GM20000 (cell line): ENCODE results near the gene CSRP3.

Experiments
- DNase-seq: peaks from one replicate; pipeline ENCODE4 v3.0.0; 2012; ENCODE audit warnings: low spot score
- TF ChIP-seq, protein P1 (sequence below): IDR thresholded peaks from 2 replicates; pipeline ENCODE4 v1.5.1; 2012; ENCODE audit warnings: mild to moderate bottlenecking, control low read depth; ENCODE audit errors: extremely low read depth, missing control alignments

CSRP3 gene

DNA sequence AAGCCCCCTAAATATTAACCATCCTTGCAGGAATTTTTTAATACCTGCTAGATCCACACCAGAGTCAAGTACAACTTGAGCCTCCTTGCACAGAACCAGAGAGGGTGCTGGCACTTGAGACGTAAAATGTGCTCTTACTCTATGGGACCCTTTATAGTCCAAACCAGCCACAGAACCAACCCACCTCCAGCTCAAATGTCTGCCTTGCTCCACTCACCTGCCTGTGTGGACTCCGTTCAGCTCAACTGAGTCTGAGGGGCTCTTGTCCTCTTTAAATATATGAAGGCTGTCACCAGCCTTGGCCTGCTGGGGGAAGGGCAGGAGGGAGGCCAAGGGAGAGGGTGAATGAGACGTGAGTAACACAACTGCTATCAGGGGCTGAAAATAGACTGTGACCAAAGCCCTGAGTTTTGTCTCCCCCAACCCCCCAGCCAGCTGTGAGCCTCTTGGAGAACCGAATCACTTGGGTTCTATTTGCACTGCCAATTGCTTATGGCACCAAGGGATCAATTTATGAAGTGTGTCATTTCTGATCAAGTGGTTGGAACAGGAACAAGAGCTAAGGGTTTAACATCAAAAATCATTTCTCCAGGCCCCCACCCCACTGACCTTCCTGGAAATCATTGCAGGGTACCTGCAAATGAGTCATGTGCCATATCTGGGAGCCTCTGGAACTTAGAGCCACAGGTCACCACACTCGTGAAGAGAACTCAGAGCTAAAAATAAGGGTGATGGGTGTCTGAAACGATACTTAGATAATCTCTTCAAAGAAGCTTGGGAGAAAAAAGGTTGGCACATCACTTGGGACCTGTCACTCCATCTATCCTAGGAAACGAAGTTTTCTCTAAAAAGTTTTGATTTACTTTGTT lies at the start of gene CSRP3:
TSS of gene CSRP3 (minus strand) at position 247 of the 869 bp plus-strand sequence. CDS start 9,535 bp downstream, outside the sequence.
- DNase-seq: no peak
- TF ChIP-seq, protein P1, sequence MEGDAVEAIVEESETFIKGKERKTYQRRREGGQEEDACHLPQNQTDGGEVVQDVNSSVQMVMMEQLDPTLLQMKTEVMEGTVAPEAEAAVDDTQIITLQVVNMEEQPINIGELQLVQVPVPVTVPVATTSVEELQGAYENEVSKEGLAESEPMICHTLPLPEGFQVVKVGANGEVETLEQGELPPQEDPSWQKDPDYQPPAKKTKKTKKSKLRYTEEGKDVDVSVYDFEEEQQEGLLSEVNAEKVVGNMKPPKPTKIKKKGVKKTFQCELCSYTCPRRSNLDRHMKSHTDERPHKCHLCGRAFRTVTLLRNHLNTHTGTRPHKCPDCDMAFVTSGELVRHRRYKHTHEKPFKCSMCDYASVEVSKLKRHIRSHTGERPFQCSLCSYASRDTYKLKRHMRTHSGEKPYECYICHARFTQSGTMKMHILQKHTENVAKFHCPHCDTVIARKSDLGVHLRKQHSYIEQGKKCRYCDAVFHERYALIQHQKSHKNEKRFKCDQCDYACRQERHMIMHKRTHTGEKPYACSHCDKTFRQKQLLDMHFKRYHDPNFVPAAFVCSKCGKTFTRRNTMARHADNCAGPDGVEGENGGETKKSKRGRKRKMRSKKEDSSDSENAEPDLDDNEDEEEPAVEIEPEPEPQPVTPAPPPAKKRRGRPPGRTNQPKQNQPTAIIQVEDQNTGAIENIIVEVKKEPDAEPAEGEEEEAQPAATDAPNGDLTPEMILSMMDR: no peak

DNA sequence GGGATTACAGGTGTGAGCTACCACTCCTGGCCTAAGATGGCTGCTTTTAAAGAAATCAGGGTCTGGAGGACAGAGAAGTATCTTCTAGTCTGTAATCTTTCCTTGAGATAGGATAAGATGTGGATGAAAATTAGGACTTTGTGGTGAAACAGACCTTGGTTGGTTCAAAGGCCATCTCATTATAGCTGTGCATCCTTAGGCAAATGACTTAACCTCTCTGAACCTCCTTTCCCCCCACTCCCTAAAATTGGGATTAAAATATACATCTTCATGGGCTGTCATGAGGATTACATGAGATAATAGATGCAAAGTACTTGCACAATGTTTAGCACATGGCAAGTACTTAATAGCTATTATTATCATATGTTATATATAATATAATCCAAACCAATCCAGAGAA lies 49.8 kb upstream of the CSRP3 start:
- DNase-seq: no peak

DNA sequence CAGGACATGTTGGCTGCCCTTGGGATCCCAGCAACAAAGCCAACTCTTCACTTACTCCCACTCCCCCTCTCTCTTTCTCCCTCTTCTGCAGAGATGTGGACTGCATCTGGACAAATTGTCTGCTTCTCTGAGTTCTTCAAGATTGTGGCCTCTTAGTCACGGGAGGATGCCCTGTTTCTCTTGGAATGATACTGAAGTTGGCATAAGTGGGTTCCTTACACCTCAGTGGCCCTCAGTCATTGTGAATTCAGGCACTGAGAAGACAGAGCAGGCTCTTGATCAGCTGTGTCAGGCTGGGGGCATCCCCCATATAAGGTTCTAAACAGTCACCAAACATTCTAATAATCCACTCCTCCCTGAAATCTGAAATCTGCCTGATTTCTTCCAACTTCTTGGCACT lies 45.0 kb upstream of the CSRP3 start:
- TF ChIP-seq, protein P1: no peak
- DNase-seq: no peak

More for the DNA sequence above, 49.8 kb upstream of the CSRP3 start:
- TF ChIP-seq, protein P1: no peak

DNA sequence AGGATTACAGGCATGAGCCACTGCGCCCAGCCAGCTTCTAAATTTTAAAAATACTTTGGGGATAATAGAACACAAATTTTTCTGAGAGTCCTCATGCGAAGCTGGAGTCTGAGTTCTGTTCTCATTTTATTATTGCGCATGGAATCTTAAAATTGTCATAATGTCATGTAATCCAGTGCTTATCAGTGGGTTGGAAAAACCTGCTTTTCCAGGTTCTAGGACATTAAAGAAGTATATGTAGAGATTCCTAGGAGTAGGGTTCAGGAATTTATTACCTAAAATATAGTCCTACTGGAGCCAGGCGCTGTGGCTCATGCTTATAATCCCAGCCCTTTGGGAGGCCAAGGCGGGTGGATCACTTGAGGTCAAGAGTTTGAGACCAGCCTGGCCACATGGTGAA lies 43.6 kb upstream of the CSRP3 start:
- DNase-seq: no peak
- TF ChIP-seq, protein P1: no peak

DNA sequence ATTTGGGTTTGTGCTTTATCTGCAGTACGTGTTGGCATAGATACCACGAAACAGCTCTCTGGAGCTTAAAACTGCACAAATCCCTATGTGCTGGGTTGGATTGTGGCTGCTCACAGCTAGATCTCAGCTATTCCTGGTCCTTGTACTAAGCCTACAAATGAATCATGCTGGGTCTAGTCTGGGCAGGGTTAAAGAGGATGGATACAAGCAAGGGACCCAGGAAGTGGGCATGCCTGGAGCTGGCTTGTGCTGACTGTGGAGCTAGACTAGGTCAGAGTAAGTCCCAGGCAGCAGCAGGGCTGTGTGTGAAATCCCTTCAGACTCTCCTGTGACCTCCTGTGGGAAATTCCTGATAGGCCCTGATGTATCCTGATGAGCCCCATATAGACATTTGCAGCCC lies 42.8 kb upstream of the CSRP3 start:
- TF ChIP-seq, protein P1: no peak
- DNase-seq: no peak

DNA sequence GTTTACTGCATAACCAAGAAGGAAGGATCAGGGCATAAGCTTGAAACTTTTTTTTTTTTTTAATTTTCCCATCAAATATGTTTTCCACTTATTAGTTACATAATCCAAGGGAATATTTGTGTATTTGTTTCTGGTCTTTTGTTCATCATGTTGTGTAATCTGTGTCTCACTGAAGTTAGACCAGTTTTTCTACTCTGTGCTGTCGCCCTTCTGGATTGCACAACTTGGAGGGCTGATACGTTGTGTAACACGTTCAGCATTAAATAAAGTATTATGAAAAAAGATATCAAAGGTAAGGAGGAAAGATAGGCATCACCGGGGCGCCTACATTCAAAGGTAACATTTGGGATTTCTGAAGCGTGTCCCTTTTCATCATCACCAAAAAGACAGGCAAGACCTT lies 42.3 kb upstream of the CSRP3 start:
- no peak for DNase-seq

DNA sequence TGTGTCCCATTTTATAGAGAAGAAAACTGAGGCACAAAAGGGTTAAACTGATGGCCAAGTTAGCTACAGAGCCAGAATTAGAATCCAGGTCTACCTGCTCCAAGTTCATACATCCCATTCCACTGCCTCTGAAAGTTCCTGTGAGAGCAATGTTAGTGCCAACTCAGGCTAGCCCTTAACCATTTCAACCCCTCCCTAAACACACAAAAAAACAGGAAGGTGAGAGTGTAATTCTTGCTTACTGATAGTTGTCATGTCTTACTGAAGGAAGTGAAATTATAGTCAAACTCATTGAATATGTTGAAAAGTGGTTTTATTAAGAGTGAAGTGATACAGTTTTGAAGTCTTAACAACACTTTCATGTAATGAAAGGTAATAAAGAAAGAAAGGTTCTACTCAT lies 41.8 kb upstream of the CSRP3 start:
- TF ChIP-seq, protein P1: no peak
- no peak for DNase-seq

More for the DNA sequence above, 42.3 kb upstream of the CSRP3 start:
- TF ChIP-seq, protein P1: no peak
